ENCODE data around the gene GNA12. TPM values are rescaled to one million over a fixed set of nuclear protein-coding genes. Genes with fewer than 3 reads are reported as not detected.

GNA12 gene
- polyA plus RNA-seq, 1 donor (not counting 4 experiments of a cell fraction or from before 2014, with no cell fraction given) = 35.5 TPM

DNA sequence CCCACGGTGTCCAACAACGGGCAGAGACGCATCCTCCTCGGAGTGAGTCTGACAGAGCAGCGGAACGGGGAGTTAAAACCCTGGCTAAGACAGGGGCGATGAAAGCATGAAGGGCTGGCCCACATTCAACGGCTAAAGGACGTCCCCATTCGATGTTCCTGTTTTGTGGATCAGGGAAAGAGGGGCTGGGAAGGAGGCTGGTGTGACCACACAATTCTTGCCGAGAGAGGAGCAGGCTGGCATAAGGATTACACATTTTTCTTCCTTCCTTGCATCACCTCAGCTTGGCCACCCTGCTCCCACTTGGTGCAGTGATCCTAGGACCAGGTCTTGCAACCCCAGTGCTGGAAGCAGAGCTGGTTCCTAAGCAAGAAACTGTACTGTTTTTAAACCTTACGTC is 67.7 kb downstream of the GNA12 start:
- no peak for TF ChIP-seq EZH2 (IDR thresholded peaks at IDR 0.05; ENCODE audit: low read length)
- TF ChIP-seq, protein P1, sequence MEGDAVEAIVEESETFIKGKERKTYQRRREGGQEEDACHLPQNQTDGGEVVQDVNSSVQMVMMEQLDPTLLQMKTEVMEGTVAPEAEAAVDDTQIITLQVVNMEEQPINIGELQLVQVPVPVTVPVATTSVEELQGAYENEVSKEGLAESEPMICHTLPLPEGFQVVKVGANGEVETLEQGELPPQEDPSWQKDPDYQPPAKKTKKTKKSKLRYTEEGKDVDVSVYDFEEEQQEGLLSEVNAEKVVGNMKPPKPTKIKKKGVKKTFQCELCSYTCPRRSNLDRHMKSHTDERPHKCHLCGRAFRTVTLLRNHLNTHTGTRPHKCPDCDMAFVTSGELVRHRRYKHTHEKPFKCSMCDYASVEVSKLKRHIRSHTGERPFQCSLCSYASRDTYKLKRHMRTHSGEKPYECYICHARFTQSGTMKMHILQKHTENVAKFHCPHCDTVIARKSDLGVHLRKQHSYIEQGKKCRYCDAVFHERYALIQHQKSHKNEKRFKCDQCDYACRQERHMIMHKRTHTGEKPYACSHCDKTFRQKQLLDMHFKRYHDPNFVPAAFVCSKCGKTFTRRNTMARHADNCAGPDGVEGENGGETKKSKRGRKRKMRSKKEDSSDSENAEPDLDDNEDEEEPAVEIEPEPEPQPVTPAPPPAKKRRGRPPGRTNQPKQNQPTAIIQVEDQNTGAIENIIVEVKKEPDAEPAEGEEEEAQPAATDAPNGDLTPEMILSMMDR (optimal IDR thresholded peaks at IDR 0.05 in 1 of 3, IDR thresholded peaks at IDR 0.05 in 1 of 3, conservative IDR thresholded peaks at IDR 0.05 in 1 of 3; ENCODE audit: extremely low read depth in 1 of 3, insufficient read depth in 2 of 3, low read length in 3 of 3) = no peak
- no peak overlapping the region for H3K4me2 ChIP-seq (ENCODE audit: control insufficient read depth, extremely low read depth, insufficient read depth, low read depth, low read length)
- DNase-seq (ENCODE audit: low read depth, low spot score) (no peak), FAIRE-seq (no peak)
- H3K79me2 ChIP-seq (ENCODE audit: control insufficient read depth, insufficient read depth, low read length) = peaks cover 2% of the 10 kb centered on the region
- H4K20me1 ChIP-seq (ENCODE audit: control insufficient read depth, extremely low read depth, insufficient read depth, low read length) = no peaks in the 10 kb centered on the region
- H3K27me3 ChIP-seq (ENCODE audit: control insufficient read depth, extremely low read depth, insufficient read depth, low read length) = no peaks in the 10 kb centered on the region
- dilution Hi-C loops (cut with MboI; ENCODE audit: extremely low pct_ligation_motif_present, low sequenced_read_pairs) = no loop called here
- H2AFZ ChIP-seq (ENCODE audit: control insufficient read depth, low read length) = no peak overlapping the region
- no peak overlapping the region for H3K27ac ChIP-seq (ENCODE audit: control insufficient read depth, insufficient read depth, low read length)
- H3K4me1 ChIP-seq (ENCODE audit: control insufficient read depth, extremely low read depth, insufficient read depth, low read length) = no peaks in the 10 kb centered on the region
- H3K4me3 ChIP-seq (ENCODE audit: control insufficient read depth in 2 of 3, extremely low read depth in 1 of 3, insufficient read depth in 2 of 3, low read depth in 1 of 3, low read length in 3 of 3) = no peak overlapping the region
- H3K9ac ChIP-seq (ENCODE audit: control insufficient read depth, extremely low read depth, insufficient read depth, low read length) = no peak overlapping the region
- H3K9me1 ChIP-seq (ENCODE audit: control insufficient read depth, extremely low read depth, insufficient read depth, low read length) = no peaks in the 10 kb centered on the region
- H3K9me3 ChIP-seq (ENCODE audit: control insufficient read depth, low read depth, low read length) = no peaks in the 10 kb centered on the region
- H3K36me3 ChIP-seq (ENCODE audit: control insufficient read depth in 2 of 2, extremely low read depth in 1 of 2, insufficient read depth in 2 of 2, low read length in 2 of 2) = peaks cover 0 to 8% of the 10 kb centered on the region in 2 experiments

DNA sequence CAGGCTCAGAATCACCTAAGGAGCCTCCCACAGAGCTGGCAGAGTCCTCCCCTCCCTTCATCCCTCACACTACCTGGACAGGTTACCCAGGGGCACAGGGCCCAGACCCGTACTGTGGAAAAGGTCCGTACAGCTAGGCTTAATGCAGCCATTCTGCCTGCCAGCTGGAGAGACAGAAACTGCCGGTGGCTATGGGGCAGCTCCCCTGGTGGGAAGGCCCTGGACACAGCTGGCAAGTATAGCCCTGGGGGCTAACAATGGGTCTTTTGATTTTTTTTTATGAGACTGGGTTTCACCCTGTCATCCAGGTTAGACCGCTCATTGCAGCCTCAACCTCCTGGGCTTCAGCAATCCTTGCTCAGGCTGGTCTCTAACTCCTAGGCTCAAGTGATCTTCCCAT is 68.3 kb downstream of the GNA12 start:
- Histone ChIP-seq H3K9ac (ENCODE audit: control insufficient read depth, extremely low read depth, insufficient read depth, low read length) (no peak overlapping the region), H3K9me1 (ENCODE audit: control insufficient read depth, extremely low read depth, insufficient read depth, low read length) (no peaks in the 10 kb centered on the region), H2AFZ (ENCODE audit: control insufficient read depth, low read length) (no peak overlapping the region), H3K4me2 (ENCODE audit: control insufficient read depth, extremely low read depth, insufficient read depth, low read depth, low read length) (no peak overlapping the region), H3K79me2 (ENCODE audit: control insufficient read depth, insufficient read depth, low read length) (peaks cover 4% of the 10 kb centered on the region), H3K36me3 (ENCODE audit: control insufficient read depth in 2 of 2, extremely low read depth in 1 of 2, insufficient read depth in 2 of 2, low read length in 2 of 2) (peaks cover 0 to 8% of the 10 kb centered on the region in 2 experiments), H3K27ac (ENCODE audit: control insufficient read depth, insufficient read depth, low read length) (no peak overlapping the region), H3K27me3 (ENCODE audit: control insufficient read depth, extremely low read depth, insufficient read depth, low read length) (no peaks in the 10 kb centered on the region), H3K4me1 (ENCODE audit: control insufficient read depth, extremely low read depth, insufficient read depth, low read length) (no peaks in the 10 kb centered on the region), H3K9me3 (ENCODE audit: control insufficient read depth, low read depth, low read length) (no peaks in the 10 kb centered on the region), H4K20me1 (ENCODE audit: control insufficient read depth, extremely low read depth, insufficient read depth, low read length) (no peaks in the 10 kb centered on the region), H3K4me3 (ENCODE audit: control insufficient read depth in 2 of 3, extremely low read depth in 1 of 3, insufficient read depth in 2 of 3, low read depth in 1 of 3, low read length in 3 of 3) (no peak overlapping the region)
- dilution Hi-C loops (cut with MboI; ENCODE audit: extremely low pct_ligation_motif_present, low sequenced_read_pairs) = no loop called here
- DNase-seq (ENCODE audit: low read depth, low spot score) = no peak
- TF ChIP-seq EZH2 (IDR thresholded peaks at IDR 0.05; ENCODE audit: low read length) = no peak
- TF ChIP-seq, protein P1 (optimal IDR thresholded peaks at IDR 0.05 in 1 of 3, IDR thresholded peaks at IDR 0.05 in 1 of 3, conservative IDR thresholded peaks at IDR 0.05 in 1 of 3; ENCODE audit: extremely low read depth in 1 of 3, insufficient read depth in 2 of 3, low read length in 3 of 3) = no peak
- no peak for FAIRE-seq

Measured in keratinocyte (primary cell).